H9 (cell line): ENCODE results near the gene FAM3C. TPM values are rescaled to one million over a fixed set of nuclear protein-coding genes. Genes with fewer than 3 reads are reported as not detected.

Experiments
- DNase-seq: peaks from one replicate; pipeline ENCODE4 v3.0.0-alpha.2; 2017
- H2AFZ ChIP-seq: one replicate; pipeline ENCODE4 v1.6.1; 2013; ENCODE audit warnings: mild to moderate bottlenecking, low read length, control low read depth, moderate library complexity
- H2AK5ac ChIP-seq: 2 replicates; pipeline ENCODE4 v1.6.1; 2013; ENCODE audit warnings: low read length, control low read depth, mixed read lengths; ENCODE audit not compliant: insufficient read length
- H2BK120ac ChIP-seq: one replicate; pipeline ENCODE4 v1.6.1; 2013; ENCODE audit warnings: low read depth, mild to moderate bottlenecking, low read length, control low read depth, inconsistent platforms; ENCODE audit not compliant: poor library complexity, severe bottlenecking
- H2BK12ac ChIP-seq: 2 replicates; pipeline ENCODE4 v1.6.1; 2013; ENCODE audit warnings: low read length, control low read depth, mixed read lengths, low read depth; ENCODE audit not compliant: insufficient read length
- H2BK15ac ChIP-seq: 2 replicates; pipeline ENCODE4 v1.6.1; 2013; ENCODE audit warnings: low read depth, low read length, control low read depth
- H2BK20ac ChIP-seq: one replicate; pipeline ENCODE4 v1.6.1; 2013; ENCODE audit warnings: low read depth, mild to moderate bottlenecking, low read length, control low read depth, inconsistent platforms; ENCODE audit not compliant: poor library complexity, severe bottlenecking
- H2BK5ac ChIP-seq: 2 replicates; pipeline ENCODE4 v1.6.1; 2013; ENCODE audit warnings: low read length, control low read depth, mixed read lengths; ENCODE audit not compliant: insufficient read length
- H3K14ac ChIP-seq: 2 replicates; pipeline ENCODE4 v1.6.1; 2013; ENCODE audit warnings: low read length, control low read depth; ENCODE audit not compliant: insufficient read depth
- H3K18ac ChIP-seq: 2 replicates; pipeline ENCODE4 v1.6.1; 2013; ENCODE audit warnings: low read depth, mild to moderate bottlenecking, mixed read lengths, low read length, control low read depth; ENCODE audit not compliant: insufficient read length
- H3K23ac ChIP-seq: 2 replicates; pipeline ENCODE4 v1.6.1; 2013; ENCODE audit warnings: low read length, control low read depth, mixed read lengths, low read depth; ENCODE audit not compliant: insufficient read length
- H3K23me2 ChIP-seq: 2 replicates; pipeline ENCODE4 v1.6.1; 2013; ENCODE audit warnings: low read depth, mild to moderate bottlenecking, mixed read lengths, low read length, control low read depth; ENCODE audit not compliant: insufficient read length, poor library complexity, severe bottlenecking
- H3K27ac ChIP-seq: 2 replicates; pipeline ENCODE4 v1.5.1; 2013; ENCODE audit warnings: low read length, control low read depth, mixed read lengths, low read depth; ENCODE audit not compliant: insufficient read length
- H3K27me3 ChIP-seq: 2 replicates; pipeline ENCODE4 v1.6.1; 2013; ENCODE audit warnings: low read length, control low read depth, inconsistent platforms; ENCODE audit not compliant: insufficient read depth
- H3K4ac ChIP-seq: 2 replicates; pipeline ENCODE4 v1.6.1; 2013; ENCODE audit warnings: low read depth, mild to moderate bottlenecking, control low read depth, inconsistent platforms, low read length, moderate library complexity
- H3K4me1 ChIP-seq: 2 replicates; pipeline ENCODE4 v1.6.1; 2013; ENCODE audit warnings: low read length, control low read depth, inconsistent platforms; ENCODE audit not compliant: insufficient read depth
- H3K4me2 ChIP-seq: 2 replicates; pipeline ENCODE4 v1.6.1; 2013; ENCODE audit warnings: low read length, control low read depth, mixed read lengths; ENCODE audit not compliant: insufficient read length, insufficient read depth
- H3K56ac ChIP-seq: 2 replicates; pipeline ENCODE4 v1.6.1; 2013; ENCODE audit warnings: low read depth, mild to moderate bottlenecking, mixed read lengths, low read length, control low read depth; ENCODE audit not compliant: insufficient read length
- H3K79me1 ChIP-seq: 2 replicates; pipeline ENCODE4 v1.6.1; 2013; ENCODE audit warnings: low read depth, mild to moderate bottlenecking, moderate library complexity, low read length, control low read depth, inconsistent platforms; ENCODE audit not compliant: insufficient read depth, poor library complexity, severe bottlenecking
- H3K79me2 ChIP-seq: 2 replicates; pipeline ENCODE4 v1.6.1; 2013; ENCODE audit warnings: low read length, control low read depth, inconsistent platforms; ENCODE audit not compliant: insufficient read depth
- H3K9ac ChIP-seq: 2 replicates; pipeline ENCODE4 v1.6.1; 2013; ENCODE audit warnings: low read length, control low read depth, mixed read lengths; ENCODE audit not compliant: insufficient read length; ENCODE audit errors: extremely low read depth
- H3K9me3 ChIP-seq: one replicate; pipeline ENCODE4 v1.6.1; 2013; ENCODE audit warnings: low read depth, low read length, inconsistent platforms; ENCODE audit not compliant: control insufficient read depth
- H3T11ph ChIP-seq: one replicate; pipeline ENCODE4 v1.6.1; 2013; ENCODE audit warnings: mild to moderate bottlenecking, low read length, control low read depth, inconsistent platforms
- H4K20me1 ChIP-seq: one replicate; pipeline ENCODE4 v1.6.1; 2013; ENCODE audit not compliant: control insufficient read depth, insufficient read length, insufficient read depth
- H4K5ac ChIP-seq: 2 replicates; pipeline ENCODE4 v1.6.1; 2013; ENCODE audit warnings: low read depth, mild to moderate bottlenecking, mixed read lengths, low read length, control low read depth; ENCODE audit not compliant: insufficient read length
- H4K8ac ChIP-seq: replicated peaks from 2 replicates; pipeline ENCODE4 v1.6.1; 2013; ENCODE audit warnings: low read length, control low read depth, mixed read lengths, low read depth; ENCODE audit not compliant: insufficient read length
- H4K91ac ChIP-seq: 2 replicates; pipeline ENCODE4 v1.6.1; 2013; ENCODE audit warnings: low read depth, mild to moderate bottlenecking, moderate library complexity, mixed read lengths, low read length, control low read depth; ENCODE audit not compliant: insufficient read length
- H3K27ac Mint-ChIP-seq, 3 experiments: 2 replicates in 2 of 3; 3 replicates in 1 of 3; pipeline ENCODE4 v1.8.0; 2020 to 2021; ENCODE audit warnings: mixed read lengths in 3 of 3, mild to moderate bottlenecking in 1 of 3, moderate library complexity in 1 of 3
- H3K27me3 Mint-ChIP-seq: 2 replicates; pipeline ENCODE4 v1.8.0; 2021; ENCODE audit warnings: low read depth, mild to moderate bottlenecking, moderate library complexity, mixed read lengths
- H3K36me3 Mint-ChIP-seq, 3 experiments: 2 replicates in 2 of 3; 3 replicates in 1 of 3; pipeline ENCODE4 v1.8.0; 2020 to 2021; ENCODE audit warnings: low read depth in 3 of 3, mixed read lengths in 3 of 3; ENCODE audit not compliant: insufficient read depth in 1 of 3
- H3K4me1 Mint-ChIP-seq, 2 experiments: 2 replicates each; pipeline ENCODE4 v1.8.0; 2020; ENCODE audit warnings: mixed read lengths in 2 of 2
- H3K4me3 Mint-ChIP-seq, 2 experiments: 2 replicates in 1 of 2; 3 replicates in 1 of 2; pipeline ENCODE4 v1.8.0; 2020 to 2021; ENCODE audit warnings: mild to moderate bottlenecking in 2 of 2, mixed read lengths in 2 of 2, moderate library complexity in 1 of 2
- H3K9me3 Mint-ChIP-seq, 2 experiments: 2 replicates in 1 of 2; 3 replicates in 1 of 2; pipeline ENCODE4 v1.8.0; 2020; ENCODE audit warnings: mild to moderate bottlenecking in 2 of 2, mixed read lengths in 2 of 2, moderate library complexity in 1 of 2
- WGBS: extraction: QIAGEN DNeasy Blood & Tissue Kit; methylation state at CpG from one replicate; pipeline ENCODE4 v1.1.7; 2013; ENCODE audit warnings: missing lambda C conversion rate, low lambda C conversion rate, mixed read lengths; ENCODE audit not compliant: insufficient read length; ENCODE audit errors: extremely low coverage; 5-methylcytosine and 5-hydroxymethylcytosine counted together
- total RNA-seq: library from RNA; stranded (reverse); gene quantifications from 2 replicates; pipeline ENCODE4 v1.2.1, GENCODE V29; 2021
- TF ChIP-seq, protein P1 (sequence below): fragments of 200-600 bp; sonication (generic); conservative IDR thresholded peaks from 3 replicates; pipeline ENCODE4 v1.8.0; 2021; ENCODE audit warnings: antibody characterized with exemption, mild to moderate bottlenecking

Gene FAM3C
- total RNA-seq, 1 experiment from 2014 or later, result 64.5 TPM

DNA sequence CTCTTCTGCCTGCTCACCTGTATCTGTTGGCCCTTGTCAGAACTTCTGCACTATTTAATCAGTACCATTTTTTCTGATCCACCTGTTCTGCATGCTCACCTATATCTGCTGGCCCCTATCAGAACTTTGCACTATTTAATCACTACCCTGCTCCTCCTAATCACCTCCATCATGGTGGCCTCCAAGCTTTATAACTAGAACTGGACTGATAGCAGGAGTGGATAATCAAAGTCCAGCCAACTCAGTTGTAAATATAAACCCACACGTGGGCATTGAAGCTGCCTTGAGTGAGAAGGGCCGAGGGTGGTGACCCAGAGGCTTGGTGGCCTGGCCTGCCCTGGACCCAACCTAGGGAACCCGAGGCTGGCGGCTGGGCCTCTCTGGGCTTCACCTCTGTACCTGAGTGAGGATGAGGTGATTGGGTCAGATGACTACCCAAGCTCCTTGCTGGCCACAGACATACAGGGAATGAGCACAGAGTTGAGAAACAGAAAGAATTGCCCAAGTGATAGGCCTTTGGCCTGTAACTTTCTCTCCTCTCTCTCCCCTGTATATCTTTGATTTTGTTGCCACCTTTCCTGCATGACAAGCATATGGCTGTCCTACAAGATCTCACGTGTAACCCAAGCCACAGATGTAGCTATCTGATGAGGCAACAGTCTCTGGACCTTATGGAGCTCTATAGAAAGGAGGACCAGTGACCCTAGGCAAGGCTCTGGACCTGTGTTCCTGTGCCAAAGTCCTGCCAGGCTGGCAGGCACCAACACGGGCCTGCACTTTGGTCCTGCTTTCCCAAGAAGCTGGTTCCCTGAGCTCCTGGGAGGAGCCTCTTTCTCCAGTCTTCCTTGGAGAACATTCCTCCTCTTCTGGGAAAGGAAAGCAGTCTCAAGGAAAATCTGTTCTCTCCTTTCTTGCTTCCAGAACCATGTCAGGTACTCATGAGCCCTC lies 23.4 kb upstream of the FAM3C start:
- Histone ChIP-seq H3K9me3 (no peaks in the 10 kb centered on the region), H3K4me1 (no peaks in the 10 kb centered on the region), H3K4ac (no peak overlapping the region), H3K79me2 (no peaks in the 10 kb centered on the region), H3K4me2 (no peak overlapping the region), H3K14ac (no peak overlapping the region), H3K79me1 (no peaks in the 10 kb centered on the region), H3K23me2 (no peaks in the 10 kb centered on the region), H2BK20ac (no peak overlapping the region), H3K18ac (no peak overlapping the region), H3K27ac (no peak overlapping the region), H2BK12ac (no peak overlapping the region), H2BK5ac (no peak overlapping the region), H2AFZ (no peak overlapping the region), H2BK120ac (no peak overlapping the region), H3K56ac (no peak overlapping the region), H4K20me1 (no peaks in the 10 kb centered on the region), H3K23ac (no peak overlapping the region), H4K91ac (no peak overlapping the region), H3T11ph (no peak overlapping the region), H3K27me3 (no peaks in the 10 kb centered on the region), H4K5ac (no peak overlapping the region), H3K9ac (no peak overlapping the region), H4K8ac (no peak overlapping the region), H2AK5ac (no peak overlapping the region), H2BK15ac (no peak overlapping the region)
- H3K27ac Mint-ChIP-seq, result peak overlapping the region in 1 of 3 experiments; percentile 90; a peak in 2 of 7 replicates
- H3K4me3 Mint-ChIP-seq, result no peak overlapping the region
- H3K27me3 Mint-ChIP-seq, result no peaks in the 10 kb centered on the region
- TF ChIP-seq, protein P1, sequence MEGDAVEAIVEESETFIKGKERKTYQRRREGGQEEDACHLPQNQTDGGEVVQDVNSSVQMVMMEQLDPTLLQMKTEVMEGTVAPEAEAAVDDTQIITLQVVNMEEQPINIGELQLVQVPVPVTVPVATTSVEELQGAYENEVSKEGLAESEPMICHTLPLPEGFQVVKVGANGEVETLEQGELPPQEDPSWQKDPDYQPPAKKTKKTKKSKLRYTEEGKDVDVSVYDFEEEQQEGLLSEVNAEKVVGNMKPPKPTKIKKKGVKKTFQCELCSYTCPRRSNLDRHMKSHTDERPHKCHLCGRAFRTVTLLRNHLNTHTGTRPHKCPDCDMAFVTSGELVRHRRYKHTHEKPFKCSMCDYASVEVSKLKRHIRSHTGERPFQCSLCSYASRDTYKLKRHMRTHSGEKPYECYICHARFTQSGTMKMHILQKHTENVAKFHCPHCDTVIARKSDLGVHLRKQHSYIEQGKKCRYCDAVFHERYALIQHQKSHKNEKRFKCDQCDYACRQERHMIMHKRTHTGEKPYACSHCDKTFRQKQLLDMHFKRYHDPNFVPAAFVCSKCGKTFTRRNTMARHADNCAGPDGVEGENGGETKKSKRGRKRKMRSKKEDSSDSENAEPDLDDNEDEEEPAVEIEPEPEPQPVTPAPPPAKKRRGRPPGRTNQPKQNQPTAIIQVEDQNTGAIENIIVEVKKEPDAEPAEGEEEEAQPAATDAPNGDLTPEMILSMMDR, result no peak
- H3K9me3 Mint-ChIP-seq, result peaks cover 0 to 3% of the 10 kb centered on the region in 2 experiments; a peak in 1 of 5 replicates
- H3K4me1 Mint-ChIP-seq, result no peaks in the 10 kb centered on the region
- no peak for DNase-seq
- H3K36me3 Mint-ChIP-seq, result no peaks in the 10 kb centered on the region
- WGBS, result no CpG with 5 or more reads among the region's 6 CpGs
